Stimulated activated CD4-positive, alpha-beta T cell treated with anti-CD3 and anti-CD28 coated beads, Interleukin-2, amount 100 ng/mL, for 4 hours (primary cell): ENCODE measurements around the gene COG6.

Experiments
- DNase-seq: peaks from one replicate; pipeline ENCODE4 v3.0.0-alpha.2; 2020; ENCODE audit warnings: low read depth

Gene COG6

DNA sequence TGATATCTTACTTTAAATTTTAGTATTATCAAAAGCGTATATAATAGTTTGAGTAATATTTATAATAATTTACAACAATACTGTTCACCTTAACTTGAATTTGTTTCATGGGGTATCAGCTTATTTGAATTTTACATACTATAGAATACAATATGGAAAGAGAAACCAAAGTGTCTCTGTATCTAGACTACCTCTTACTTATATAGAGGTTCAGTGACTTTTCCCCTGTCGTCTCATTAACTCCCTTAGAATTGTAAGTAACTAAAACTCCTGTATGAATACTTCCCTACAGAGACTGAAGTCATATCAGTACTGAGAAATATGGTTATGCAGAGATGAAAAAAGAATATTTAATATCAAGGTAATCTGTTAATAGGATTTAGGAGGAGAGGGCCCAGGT lies 26.8 kb downstream of the COG6 start:
- no peak for DNase-seq

- no peak for DNase-seq
Measured at GRCh38 chr13:39682788-39683187, 27.3 kb downstream of the COG6 start.

DNA sequence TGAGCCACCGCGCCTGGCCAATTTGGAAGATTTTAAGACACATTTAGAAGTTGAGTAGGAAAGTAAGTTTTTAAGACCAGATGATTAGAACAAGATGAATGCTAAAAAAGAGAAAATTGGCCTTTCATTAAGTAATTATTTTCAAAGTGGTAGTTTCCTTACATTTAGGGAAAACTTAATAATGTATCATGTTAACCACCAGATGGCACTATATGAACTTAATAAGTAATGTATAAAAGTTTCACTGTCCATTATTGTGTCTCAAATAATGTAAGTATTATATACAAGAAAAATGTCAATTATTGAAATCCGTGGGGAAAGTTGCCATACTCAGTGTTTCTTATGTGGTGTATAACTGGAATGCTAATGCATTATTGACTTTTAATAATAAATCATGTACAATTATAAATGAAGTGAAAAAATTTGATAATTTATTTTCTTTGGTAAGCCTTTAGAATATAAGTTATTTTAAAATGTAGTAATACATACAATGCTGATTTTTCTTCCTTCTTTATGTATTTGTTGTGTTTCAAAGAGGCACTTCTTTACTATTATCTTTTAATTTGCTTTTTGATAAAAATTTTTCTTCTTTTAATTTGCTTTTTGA lies 29.2 kb downstream of the COG6 start:
- no peak for DNase-seq

GRCh38 chr13:39685652-39686051 lies 30.2 kb downstream of the COG6 start:
- DNase-seq: no peak

DNA sequence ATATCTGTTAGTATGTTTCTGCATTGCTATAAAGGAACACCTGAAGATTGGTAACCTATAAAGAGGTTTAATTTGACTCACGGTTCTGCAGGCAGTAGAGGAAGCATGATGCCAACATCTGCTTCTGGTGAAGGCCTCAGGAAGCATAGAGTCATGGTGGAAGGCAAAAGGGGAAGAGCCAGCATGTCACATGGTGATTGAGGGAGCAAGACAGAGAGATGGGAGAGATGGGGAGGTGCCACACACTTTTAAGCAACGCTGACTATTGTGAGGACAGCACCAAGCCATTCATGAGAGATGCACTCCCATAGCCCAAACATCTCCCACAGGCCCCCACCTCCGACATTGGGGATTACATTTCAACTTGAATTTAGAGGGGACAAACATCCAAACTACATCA lies 32.8 kb downstream of the COG6 start:
- DNase-seq: no peak

DNA sequence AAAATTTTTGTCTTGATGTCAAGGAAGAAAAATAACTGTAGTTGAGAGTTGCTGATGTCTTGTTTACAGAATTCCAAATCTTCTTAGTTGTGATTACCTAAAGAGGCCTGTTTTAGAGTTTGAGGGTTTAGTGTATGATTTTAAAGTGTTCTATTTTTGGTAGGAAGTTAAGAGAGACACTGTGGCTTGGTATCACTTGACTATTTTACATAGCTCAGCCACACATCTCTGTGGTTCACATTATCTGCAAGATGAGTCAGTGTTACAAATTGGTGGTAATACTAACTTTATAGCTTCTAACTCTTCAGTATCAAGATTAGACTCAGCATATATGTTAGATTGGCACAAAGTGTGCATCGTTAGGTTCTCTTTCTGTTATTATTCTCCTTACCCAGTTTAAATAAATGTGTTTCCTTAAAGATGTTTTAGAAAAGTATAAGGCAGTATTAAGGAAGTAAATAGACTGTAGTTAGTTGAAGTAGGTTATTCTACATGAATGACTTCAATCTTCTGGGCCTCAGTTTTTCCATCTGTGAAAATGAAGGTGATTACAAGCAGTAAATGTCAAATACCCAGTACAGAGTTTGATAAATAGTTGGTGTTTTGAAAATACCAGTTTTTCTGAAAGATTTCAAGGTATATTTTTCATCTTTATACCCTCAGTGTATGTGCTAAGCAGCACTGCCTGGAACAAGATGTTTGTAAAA lies 33.4 kb downstream of the COG6 start:
- no peak for DNase-seq

DNA sequence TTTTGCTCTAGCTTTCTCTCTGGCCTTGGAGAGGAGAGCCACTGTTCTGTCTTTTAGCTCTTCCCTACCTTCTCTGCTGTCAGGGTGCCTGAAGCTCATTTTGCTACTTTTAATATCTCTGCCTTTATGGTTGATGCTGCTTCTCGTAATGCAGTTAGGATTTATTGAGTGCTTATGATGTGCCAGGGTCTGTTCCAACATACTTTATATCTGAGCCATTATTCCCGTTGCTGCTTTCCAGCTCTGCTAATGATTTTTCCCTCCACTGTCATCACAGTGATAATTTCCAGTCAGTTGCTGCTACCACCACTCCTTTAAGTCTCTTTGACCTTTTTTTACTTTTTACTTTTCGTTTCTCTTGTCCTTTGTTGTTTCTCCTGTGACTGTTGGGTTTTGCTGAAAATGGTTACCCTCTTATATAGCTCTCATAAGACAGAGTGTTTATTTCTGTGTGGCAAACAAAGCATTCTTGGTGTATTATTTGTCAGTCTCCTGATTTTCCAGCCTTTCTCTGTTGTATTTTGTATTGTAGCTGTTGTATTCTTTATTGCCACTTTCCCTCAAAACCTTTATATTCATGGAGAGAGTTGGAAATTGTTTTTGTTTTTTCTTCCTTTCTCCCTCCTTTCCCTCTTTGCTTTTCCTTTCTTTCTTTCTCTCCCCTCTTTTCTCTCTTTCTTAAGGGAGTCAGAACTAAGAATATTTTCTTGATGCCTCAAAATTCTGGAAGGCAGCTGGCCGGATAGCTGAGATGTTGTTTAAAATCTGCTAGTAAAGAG lies 37.4 kb downstream of the COG6 start:
- no peak for DNase-seq

GRCh38 chr13:39699274-39699673 lies 43.8 kb downstream of the COG6 start:
- no peak for DNase-seq

- no peak for DNase-seq
Measured at GRCh38 chr13:39712626-39713025, 57.2 kb downstream of the COG6 start.

DNA sequence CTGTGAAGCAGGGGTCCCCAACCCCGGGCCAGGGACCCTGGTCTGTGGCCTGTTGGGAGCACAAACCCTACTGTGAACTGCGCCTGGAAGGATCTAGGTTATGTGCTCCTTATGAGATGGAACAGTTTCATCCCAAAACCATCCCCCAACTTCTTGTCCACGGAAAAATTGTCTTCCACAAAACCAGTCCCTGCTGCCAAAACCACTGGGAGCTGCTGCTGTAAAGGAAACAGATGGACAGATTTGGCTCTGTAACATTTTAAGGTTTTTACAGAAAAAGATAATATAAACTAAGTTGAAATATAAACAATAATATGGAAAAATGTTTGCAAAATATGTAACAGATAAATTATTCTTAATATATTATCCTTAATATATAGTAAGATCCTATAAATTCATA lies 73.7 kb downstream of the COG6 start:
- no peak for DNase-seq

GRCh38 chr13:39734952-39735351 lies 79.5 kb downstream of the COG6 start:
- no peak for DNase-seq

GRCh38 chr13:39737047-39737446 lies 81.6 kb downstream of the COG6 start:
- DNase-seq: no peak

DNA sequence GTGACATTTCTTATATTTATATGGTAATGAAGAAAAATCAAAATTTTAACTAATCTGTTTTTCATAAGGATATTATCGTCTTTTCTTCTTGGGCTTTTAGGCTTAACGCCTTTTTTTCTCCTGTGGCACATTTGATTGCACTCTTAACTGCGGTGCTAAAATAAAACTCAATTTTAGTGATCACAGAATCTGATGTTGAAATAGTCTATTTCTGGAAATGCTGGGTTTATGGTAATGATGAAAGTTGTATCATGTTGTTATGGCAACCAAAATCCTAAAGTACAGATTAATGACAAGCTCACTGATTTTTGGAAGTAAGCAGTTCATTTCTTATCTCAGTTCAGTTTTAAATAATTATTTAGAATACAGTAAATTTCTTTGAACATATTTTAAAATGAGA lies 85.3 kb downstream of the COG6 start:
- no peak for DNase-seq

- no peak for DNase-seq
Measured at GRCh38 chr13:39748961-39749360, 93.5 kb downstream of the COG6 start.

DNA sequence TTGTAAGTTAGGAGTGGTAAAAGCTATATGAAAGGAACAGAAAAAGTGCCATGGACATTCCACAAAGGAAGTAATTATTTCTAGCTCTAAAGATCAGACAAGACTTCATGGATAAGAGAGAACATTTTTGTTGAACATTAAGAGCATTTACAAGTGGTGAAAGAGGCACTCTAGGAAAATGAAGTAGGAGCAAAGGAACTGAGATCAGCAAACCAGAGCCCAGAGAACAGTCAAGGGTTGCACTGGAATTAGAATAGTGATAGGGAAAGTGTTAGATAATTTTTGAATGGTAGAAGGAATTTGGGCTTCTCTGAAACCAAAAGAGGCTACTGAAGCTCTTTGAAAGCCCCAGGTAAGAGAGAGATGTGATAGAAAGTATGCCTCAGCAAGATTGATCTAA lies 94.1 kb downstream of the COG6 start:
- DNase-seq: no peak

DNA sequence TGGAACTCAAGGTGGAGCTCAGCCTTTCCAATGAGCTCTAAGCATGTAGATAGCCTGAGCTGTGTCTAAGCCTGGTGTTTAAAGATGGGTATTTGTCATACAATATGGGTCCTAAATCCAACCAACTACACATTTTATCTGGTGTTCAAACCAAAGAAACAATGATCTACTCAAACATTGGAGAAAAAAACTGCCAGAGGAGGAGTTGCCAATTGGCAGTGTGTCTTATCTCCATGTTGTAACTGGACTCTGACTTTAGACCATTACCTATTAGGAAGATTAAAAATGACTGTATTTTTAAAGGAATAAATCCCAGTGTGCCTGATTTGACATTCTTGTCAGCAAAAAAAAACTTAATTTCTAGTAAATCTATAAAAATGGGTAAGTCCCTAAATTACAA lies 96.3 kb downstream of the COG6 start:
- no peak for DNase-seq

DNA sequence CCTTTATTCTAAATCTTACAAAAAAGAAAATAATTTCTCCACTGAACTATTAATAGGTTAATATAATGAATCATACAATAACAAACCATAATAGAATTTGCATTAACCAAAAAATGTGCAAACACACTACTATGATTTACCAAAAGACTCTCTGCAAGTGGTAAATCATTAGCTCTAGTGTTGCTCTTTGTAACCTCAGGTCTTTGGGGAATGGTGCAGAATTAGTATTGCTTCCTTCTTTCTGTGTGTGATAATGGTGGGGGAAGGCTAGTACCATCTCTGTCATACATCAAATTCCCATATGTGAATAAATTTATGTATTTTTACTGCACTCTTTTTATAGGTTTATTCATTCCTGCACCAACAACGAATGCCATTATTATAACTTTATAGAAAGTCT lies 105.1 kb downstream of the COG6 start:
- no peak for DNase-seq

GRCh38 chr13:39765801-39766463 lies 110.5 kb downstream of the COG6 start:
- DNase-seq: no peak

DNA sequence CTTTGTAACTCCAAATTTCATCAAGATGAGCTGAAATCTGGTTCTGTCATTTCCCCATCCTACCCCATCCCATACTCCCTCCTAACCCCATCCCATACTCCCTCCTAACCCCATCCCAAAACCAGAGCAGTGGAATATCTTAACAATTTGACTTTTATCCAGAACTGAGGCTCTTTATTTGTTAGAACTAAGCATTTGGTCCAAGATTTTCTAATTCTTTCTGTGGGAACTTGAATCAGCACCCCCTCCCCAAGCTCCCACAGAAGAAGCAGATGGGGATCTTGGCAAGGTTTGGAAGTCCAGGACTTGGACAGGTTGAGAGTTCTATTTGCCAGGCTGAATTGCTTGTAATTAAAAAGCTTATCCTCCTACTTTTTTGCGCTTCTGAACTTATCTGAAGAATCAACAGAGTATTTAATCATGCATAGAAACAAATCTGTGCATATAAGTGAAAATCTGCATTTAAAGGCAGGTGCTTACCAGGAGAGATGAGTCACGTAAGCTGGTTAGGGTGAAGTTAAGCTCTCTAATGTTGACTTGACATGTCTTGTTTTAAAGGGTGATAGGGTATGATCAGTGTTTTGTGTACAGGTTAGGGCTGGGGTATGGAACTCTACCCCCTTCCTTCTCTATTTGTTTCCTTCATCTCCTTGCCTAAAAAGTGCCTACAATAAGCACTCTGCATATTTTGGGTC lies 111.1 kb downstream of the COG6 start:
- no peak for DNase-seq

DNA sequence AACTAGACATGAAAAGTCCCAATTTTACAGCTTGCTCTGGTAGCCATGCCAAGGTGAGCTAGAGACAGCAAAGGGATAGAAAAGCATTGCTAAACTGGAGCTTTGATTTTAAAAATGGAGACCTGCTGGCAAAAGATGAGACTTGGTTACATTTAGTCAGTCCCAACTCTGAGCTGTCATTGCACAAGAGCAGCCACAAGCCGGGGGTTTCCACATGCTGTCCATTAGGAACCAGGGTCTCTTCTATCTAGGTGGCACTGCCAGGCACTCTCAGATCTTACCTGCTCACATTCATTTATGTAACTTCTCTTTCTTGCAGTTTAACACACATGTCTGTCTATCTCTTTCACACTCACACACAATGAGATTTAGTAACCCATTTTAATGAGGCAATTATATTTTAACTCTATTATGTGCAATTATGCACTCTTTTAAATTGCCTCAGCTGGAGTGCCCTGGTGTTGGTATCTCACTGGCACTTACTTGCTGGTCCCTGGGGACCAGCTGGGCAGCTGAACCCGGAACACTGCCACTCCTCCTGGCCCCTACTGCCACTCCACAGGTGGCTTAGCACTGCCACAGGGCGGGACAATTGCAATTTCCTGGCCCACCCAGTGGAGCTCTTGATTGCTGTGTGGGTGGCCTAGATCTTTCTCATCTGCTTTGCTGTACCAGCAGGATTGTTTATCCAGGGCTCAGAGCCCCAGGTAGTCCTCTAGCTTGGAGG lies 112.5 kb downstream of the COG6 start:
- DNase-seq: no peak

GRCh38 chr13:39768962-39769361 lies 113.5 kb downstream of the COG6 start:
- DNase-seq: no peak
